IMR-90 (cell line): ENCODE measurements around the gene FBXW11.

Source experiments
- BHLHE40 ChIP-seq: fragments of 150-350 bp; IDR thresholded peaks from 2 replicates; pipeline ENCODE4 v1.6.1; 2016; ENCODE audit warnings: mild to moderate bottlenecking, low read depth, low read length
- CEBPB ChIP-seq: IDR thresholded peaks from 2 replicates; pipeline ENCODE4 v1.6.1; 2012; ENCODE audit warnings: low read depth, low read length, improper control_type of control experiment
- CHD1 ChIP-seq: IDR thresholded peaks from 2 replicates; pipeline ENCODE4 v1.6.1; 2012; ENCODE audit warnings: low read depth, low read length, improper control_type of control experiment
- FOS ChIP-seq: fragments of 150-350 bp; IDR thresholded peaks from 2 replicates; pipeline ENCODE4 v1.6.1; 2016; ENCODE audit warnings: low read depth, low read length
- MAFK ChIP-seq: IDR thresholded peaks from 2 replicates; pipeline ENCODE4 v1.6.1; 2012; ENCODE audit warnings: low read depth, low read length, improper control_type of control experiment
- MAZ ChIP-seq: IDR thresholded peaks from 2 replicates; pipeline ENCODE4 v1.6.1; 2012; ENCODE audit warnings: low read depth, mild to moderate bottlenecking, low read length, improper control_type of control experiment, moderate library complexity, borderline replicate concordance
- NFE2L2 ChIP-seq: fragments of 150-350 bp; IDR thresholded peaks from 2 replicates; pipeline ENCODE4 v1.6.1; 2016; ENCODE audit warnings: low read depth, mild to moderate bottlenecking, low read length
- POLR2A ChIP-seq: IDR thresholded peaks from 2 replicates; pipeline ENCODE4 v1.6.1; 2012; ENCODE audit warnings: mild to moderate bottlenecking, low read depth, low read length
- RAD21 ChIP-seq: IDR thresholded peaks from 2 replicates; pipeline ENCODE4 v1.6.1; 2012; ENCODE audit warnings: low read length, improper control_type of control experiment
- RCOR1 ChIP-seq: IDR thresholded peaks from 2 replicates; pipeline ENCODE4 v1.6.1; 2012; ENCODE audit warnings: mild to moderate bottlenecking, low read length, improper control_type of control experiment; ENCODE audit not compliant: insufficient replicate concordance
- RFX5 ChIP-seq: IDR thresholded peaks from 2 replicates; pipeline ENCODE4 v1.8.0; 2012; ENCODE audit warnings: low read depth, mild to moderate bottlenecking, low read length, moderate library complexity
- TF ChIP-seq, protein P1 (sequence below): conservative IDR thresholded peaks from 2 replicates; pipeline ENCODE4 v1.5.1; 2012; ENCODE audit warnings: mild to moderate bottlenecking, low read depth, low read length, improper control_type of control experiment
- TF ChIP-seq, protein P2 (sequence below): fragments of 150-350 bp; IDR thresholded peaks from 2 replicates; pipeline ENCODE4 v1.6.1; 2017; ENCODE audit warnings: mild to moderate bottlenecking, antibody characterized with exemption, low read length, low read depth
- TF ChIP-seq, protein P3 (sequence below): fragments of 150-350 bp; IDR thresholded peaks from 2 replicates; pipeline ENCODE4 v1.6.1; 2016; ENCODE audit warnings: low read depth, mild to moderate bottlenecking, low read length, moderate library complexity, borderline replicate concordance

DNA sequence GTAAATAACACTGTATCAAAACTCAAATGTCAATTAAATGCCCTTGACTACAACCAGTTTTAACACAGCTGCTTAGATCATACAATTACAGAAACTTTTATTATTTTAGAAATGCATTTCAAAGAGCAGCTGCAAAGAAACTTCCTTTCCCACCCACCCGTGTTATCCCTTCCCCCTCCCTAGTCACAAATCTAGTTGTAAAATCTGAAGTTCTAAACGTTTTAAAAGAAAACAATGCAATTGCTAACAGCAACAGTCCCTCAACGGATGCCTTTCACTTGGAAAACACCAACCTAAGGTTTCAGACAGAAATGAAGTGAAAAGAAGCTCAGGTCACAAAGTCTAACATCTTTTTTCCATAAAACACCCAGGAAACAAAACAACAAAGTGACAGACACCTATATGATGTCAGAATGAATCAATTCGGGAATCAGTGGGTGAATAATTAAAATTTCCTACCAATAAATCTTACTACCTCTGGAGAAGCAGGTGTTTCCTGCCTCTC is 100.3 kb downstream of the FBXW11 start:
- TF ChIP-seq, protein P1, sequence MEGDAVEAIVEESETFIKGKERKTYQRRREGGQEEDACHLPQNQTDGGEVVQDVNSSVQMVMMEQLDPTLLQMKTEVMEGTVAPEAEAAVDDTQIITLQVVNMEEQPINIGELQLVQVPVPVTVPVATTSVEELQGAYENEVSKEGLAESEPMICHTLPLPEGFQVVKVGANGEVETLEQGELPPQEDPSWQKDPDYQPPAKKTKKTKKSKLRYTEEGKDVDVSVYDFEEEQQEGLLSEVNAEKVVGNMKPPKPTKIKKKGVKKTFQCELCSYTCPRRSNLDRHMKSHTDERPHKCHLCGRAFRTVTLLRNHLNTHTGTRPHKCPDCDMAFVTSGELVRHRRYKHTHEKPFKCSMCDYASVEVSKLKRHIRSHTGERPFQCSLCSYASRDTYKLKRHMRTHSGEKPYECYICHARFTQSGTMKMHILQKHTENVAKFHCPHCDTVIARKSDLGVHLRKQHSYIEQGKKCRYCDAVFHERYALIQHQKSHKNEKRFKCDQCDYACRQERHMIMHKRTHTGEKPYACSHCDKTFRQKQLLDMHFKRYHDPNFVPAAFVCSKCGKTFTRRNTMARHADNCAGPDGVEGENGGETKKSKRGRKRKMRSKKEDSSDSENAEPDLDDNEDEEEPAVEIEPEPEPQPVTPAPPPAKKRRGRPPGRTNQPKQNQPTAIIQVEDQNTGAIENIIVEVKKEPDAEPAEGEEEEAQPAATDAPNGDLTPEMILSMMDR, result no peak
- TF ChIP-seq BHLHE40, result no peak
- TF ChIP-seq CEBPB, result no peak
- no peak for TF ChIP-seq RAD21
- no peak for TF ChIP-seq RFX5
- TF ChIP-seq CHD1, result no peak
- TF ChIP-seq MAFK, result no peak
- TF ChIP-seq FOS, result no peak
- TF ChIP-seq RCOR1, result no peak
- TF ChIP-seq POLR2A, result no peak
- TF ChIP-seq, protein P2, sequence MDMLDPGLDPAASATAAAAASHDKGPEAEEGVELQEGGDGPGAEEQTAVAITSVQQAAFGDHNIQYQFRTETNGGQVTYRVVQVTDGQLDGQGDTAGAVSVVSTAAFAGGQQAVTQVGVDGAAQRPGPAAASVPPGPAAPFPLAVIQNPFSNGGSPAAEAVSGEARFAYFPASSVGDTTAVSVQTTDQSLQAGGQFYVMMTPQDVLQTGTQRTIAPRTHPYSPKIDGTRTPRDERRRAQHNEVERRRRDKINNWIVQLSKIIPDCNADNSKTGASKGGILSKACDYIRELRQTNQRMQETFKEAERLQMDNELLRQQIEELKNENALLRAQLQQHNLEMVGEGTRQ, result no peak
- TF ChIP-seq, protein P3, sequence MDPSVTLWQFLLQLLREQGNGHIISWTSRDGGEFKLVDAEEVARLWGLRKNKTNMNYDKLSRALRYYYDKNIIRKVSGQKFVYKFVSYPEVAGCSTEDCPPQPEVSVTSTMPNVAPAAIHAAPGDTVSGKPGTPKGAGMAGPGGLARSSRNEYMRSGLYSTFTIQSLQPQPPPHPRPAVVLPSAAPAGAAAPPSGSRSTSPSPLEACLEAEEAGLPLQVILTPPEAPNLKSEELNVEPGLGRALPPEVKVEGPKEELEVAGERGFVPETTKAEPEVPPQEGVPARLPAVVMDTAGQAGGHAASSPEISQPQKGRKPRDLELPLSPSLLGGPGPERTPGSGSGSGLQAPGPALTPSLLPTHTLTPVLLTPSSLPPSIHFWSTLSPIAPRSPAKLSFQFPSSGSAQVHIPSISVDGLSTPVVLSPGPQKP, result no peak
- TF ChIP-seq NFE2L2, result no peak
- no peak for TF ChIP-seq MAZ
